Naive thymus-derived CD8-positive, alpha-beta T cell (primary cell): ENCODE data around the gene MDFIC. TPM values are rescaled to one million over a fixed set of nuclear protein-coding genes. Genes with fewer than 3 reads are reported as not detected.
"Not testable (repeated sequence)": the region's sequence is repeated elsewhere in the genome, so short reads cannot be mapped to it uniquely, and the experiment has no call there.

Source experiments
- ATAC-seq, 2 donors: fragments of 150-1000 bp; cut with Tn5 transposase in 1 of 2; sonication (Bioruptor Pico), chemical (Tn5 transposase) in 1 of 2; 1 replicate in 1 of 2; 2 replicates in 1 of 2; pipeline ENCODE4 v1.10.0; 2021; ENCODE audit warnings: mild to moderate bottlenecking in 2 of 2, moderate library complexity in 2 of 2
- POLR2A ChIA-PET: fragments of 350-600 bp; sonication (Branson Sonifier 250); formaldehyde crosslinking; loops from one replicate; lab custom pipeline; 2021; ENCODE audit warnings: antibody characterized with exemption; lab: Charles Lee
- DNase-seq, 10 donors: peaks; one replicate each; pipeline versions ENCODE4 v3.0.0 to v3.0.0-alpha.2; 2020 to 2022
- H3K27ac Mint-ChIP-seq, 10 donors: one replicate each; pipeline ENCODE4 v1.8.0; 2020 to 2022; ENCODE audit warnings: mild to moderate bottlenecking in 10 of 10, mixed read lengths in 10 of 10, moderate library complexity in 4 of 10, inconsistent platforms in 1 of 10
- H3K27me3 Mint-ChIP-seq, 5 donors: one replicate each; pipeline ENCODE4 v1.8.0; 2021 to 2022; ENCODE audit warnings: mixed read lengths in 5 of 5
- H3K36me3 Mint-ChIP-seq, 3 donors: one replicate each; pipeline ENCODE4 v1.8.0; 2020 to 2022; ENCODE audit warnings: mixed read lengths in 3 of 3, mild to moderate bottlenecking in 2 of 3, inconsistent platforms in 1 of 3
- H3K4me1 Mint-ChIP-seq, 4 donors: one replicate each; pipeline ENCODE4 v1.8.0; 2021 to 2022; ENCODE audit warnings: mixed read lengths in 4 of 4
- H3K4me3 Mint-ChIP-seq, 10 donors: one replicate each; pipeline ENCODE4 v1.8.0; 2020 to 2022; ENCODE audit warnings: mild to moderate bottlenecking in 10 of 10, mixed read lengths in 10 of 10, moderate library complexity in 6 of 10, inconsistent platforms in 1 of 10
- H3K9me3 Mint-ChIP-seq, 9 donors: one replicate each; pipeline ENCODE4 v1.8.0; 2020 to 2022; ENCODE audit warnings: mixed read lengths in 9 of 9, mild to moderate bottlenecking in 3 of 9, inconsistent platforms in 1 of 9, moderate library complexity in 1 of 9
- polyA plus RNA-seq, 3 donors: library from polyadenylated mRNA; unstranded; fragments of 300-500 nt; fragmentation: Illumina TruSeq; gene quantifications; one replicate each; pipeline ENCODE4 v1.2.3, GENCODE V29; 2021
- total RNA-seq, 8 experiments: library from RNA in 2 of 8; stranded (reverse) in 2 of 8; gene quantifications; one replicate each; pipeline ENCODE4 v1.2.3 and lab custom pipeline; 2021 to 2026

Gene MDFIC, protein sequence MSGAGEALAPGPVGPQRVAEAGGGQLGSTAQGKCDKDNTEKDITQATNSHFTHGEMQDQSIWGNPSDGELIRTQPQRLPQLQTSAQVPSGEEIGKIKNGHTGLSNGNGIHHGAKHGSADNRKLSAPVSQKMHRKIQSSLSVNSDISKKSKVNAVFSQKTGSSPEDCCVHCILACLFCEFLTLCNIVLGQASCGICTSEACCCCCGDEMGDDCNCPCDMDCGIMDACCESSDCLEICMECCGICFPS
- total RNA-seq (10 to 100 TPM; 22.1 to 27.8 TPM), polyA plus RNA-seq (10 to 100 TPM; 41.5 to 66.5 (median 56.6) TPM), total RNA-seq (lab: John Stamatoyannopoulos, UW) (27.1 to 123 (median 61.4) reads per million in 6 experiments)

DNA sequence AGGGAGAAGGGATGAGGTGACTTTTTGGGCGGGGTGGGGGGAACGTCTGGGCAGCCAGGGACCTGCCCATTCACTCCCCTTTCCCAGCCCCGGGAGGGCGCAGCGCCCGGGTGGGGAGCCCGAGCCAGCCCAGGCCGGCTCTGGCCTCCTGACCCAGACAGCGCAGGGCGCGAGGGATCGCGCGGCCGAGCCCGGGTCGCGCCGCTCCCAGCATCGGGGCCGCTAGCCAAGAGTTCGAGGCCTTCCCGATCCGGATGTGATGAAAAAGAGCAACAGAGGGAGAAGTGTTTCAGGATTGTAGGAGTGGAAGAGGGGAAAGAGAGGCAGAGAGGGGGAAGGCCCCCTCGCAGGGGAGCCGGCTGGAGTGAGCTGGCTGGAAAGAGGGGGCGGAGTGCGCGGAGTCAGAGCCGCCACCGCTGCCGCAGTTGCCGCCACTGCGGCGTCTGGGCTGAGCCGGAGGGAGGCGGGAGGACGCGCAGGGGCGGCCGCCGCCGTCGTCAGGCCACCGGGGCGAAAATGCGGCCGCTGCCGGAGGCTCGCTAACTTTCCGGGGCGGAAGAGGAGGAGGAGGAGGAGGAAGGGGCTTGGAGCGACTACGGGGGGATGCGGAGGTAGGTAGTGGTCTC, at the start of gene MDFIC:
Gene MDFIC (plus strand): TSS at position 69 of the 626 bp plus-strand sequence. CDS start 940 bp downstream, outside the sequence.
- no peaks in the 10 kb centered on the region for H3K36me3 Mint-ChIP-seq
- ATAC-seq (peak; percentile 59 to 72), DNase-seq (peak in 8 of 10 donors; percentile 7 to 56 (median 38))
- no peaks in the 10 kb centered on the region for H3K9me3 Mint-ChIP-seq
- H3K4me3 Mint-ChIP-seq, result peak within 1 kb of the TSS; percentile 88 to 97 (median 92)
- POLR2A ChIA-PET, result interaction anchor here (1.5 kb wide), 2 partner anchors 10 to 58 kb away, joined by 4 read pairs; no protein-coding TSS in a partner anchor
- no peaks in the 10 kb centered on the region for H3K27me3 Mint-ChIP-seq
- peaks cover 19 to 53% (median 44%) of the 10 kb centered on the region in 4 donors for H3K4me1 Mint-ChIP-seq
- H3K27ac Mint-ChIP-seq, result peak within 1 kb of the TSS; percentile 88 to 94 (median 92)

GRCh38 chr7:114874170-114874569, 47.7 kb upstream of the MDFIC start:
- Mint-ChIP-seq H3K27me3 (no peaks in the 10 kb centered on the region), H3K9me3 (peaks cover 0 to 5% (median 0%) of the 10 kb centered on the region in 9 donors), H3K4me3 (no peak overlapping the region), H3K4me1 (no peaks in the 10 kb centered on the region), H3K27ac (no peak overlapping the region), H3K36me3 (peaks cover 0 to under 1% (median 0%) of the 10 kb centered on the region in 3 donors)
- DNase-seq (no peak), ATAC-seq (no peak)
- POLR2A ChIA-PET, result no interaction called here

GRCh38 chr7:114875186-114875585, 46.7 kb upstream of the MDFIC start:
- Mint-ChIP-seq H3K4me1 (no peaks in the 10 kb centered on the region), H3K36me3 (peaks cover 0 to 10% (median 5%) of the 10 kb centered on the region in 3 donors), H3K4me3 (no peak overlapping the region), H3K27me3 (no peaks in the 10 kb centered on the region), H3K9me3 (peaks cover 0 to 10% (median 4%) of the 10 kb centered on the region in 9 donors), H3K27ac (no peak overlapping the region)
- POLR2A ChIA-PET, result no interaction called here
- DNase-seq, result no peak
- ATAC-seq, result no peak

GRCh38 chr7:114879554-114879953, 42.3 kb upstream of the MDFIC start:
- POLR2A ChIA-PET, result no interaction called here

DNA sequence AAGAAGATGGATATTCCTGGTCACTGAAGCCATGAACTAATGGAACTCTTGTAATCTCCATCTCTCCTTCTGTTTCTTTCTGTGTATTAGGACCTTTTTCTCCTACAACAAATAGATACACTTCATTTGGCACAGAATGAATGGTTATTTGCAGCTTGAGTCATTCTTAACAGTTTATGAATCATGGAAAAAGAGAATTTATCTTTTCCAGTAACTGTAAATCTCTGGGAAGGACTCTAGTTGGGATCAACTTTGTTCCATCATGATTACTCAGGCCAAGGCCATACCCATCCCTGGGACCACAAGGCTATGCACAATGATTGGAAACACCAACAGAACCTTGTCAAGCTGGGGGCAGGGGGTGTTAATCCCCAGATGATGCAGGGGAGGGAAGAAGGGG, 36.1 kb upstream of the MDFIC start:
- H3K27me3 Mint-ChIP-seq, result no peaks in the 10 kb centered on the region
- DNase-seq (no peak), ATAC-seq (no peak)
- H3K36me3 Mint-ChIP-seq, result peaks cover 0 to 5% (median 0%) of the 10 kb centered on the region in 3 donors
- H3K4me3 Mint-ChIP-seq, result no peak overlapping the region
- POLR2A ChIA-PET, result no interaction called here
- H3K4me1 Mint-ChIP-seq, result peaks cover 0 to 10% (median 1%) of the 10 kb centered on the region in 4 donors
- H3K27ac Mint-ChIP-seq, result no peak overlapping the region
- H3K9me3 Mint-ChIP-seq, result peaks cover 0 to 10% (median 3%) of the 10 kb centered on the region in 9 donors

More at GRCh38 chr7:114879554-114879953, 42.3 kb upstream of the MDFIC start:
- Mint-ChIP-seq H3K4me3 (no peak overlapping the region), H3K9me3 (peaks cover 4 to 21% (median 14%) of the 10 kb centered on the region in 9 donors), H3K27me3 (no peaks in the 10 kb centered on the region), H3K36me3 (peaks cover 0 to 17% (median 15%) of the 10 kb centered on the region in 3 donors), H3K4me1 (no peaks in the 10 kb centered on the region), H3K27ac (no peak overlapping the region)
- ATAC-seq (no peak), DNase-seq (no peak)

GRCh38 chr7:114886241-114886640, 35.7 kb upstream of the MDFIC start:
- POLR2A ChIA-PET, result no interaction called here
- H3K4me3 Mint-ChIP-seq, result no peak overlapping the region
- H3K4me1 Mint-ChIP-seq, result peaks cover 0 to 10% (median 1%) of the 10 kb centered on the region in 4 donors
- peaks cover 0 to under 1% (median 0%) of the 10 kb centered on the region in 3 donors for H3K36me3 Mint-ChIP-seq
- DNase-seq, result no peak
- ATAC-seq, result no peak
- no peak overlapping the region for H3K27ac Mint-ChIP-seq
- H3K27me3 Mint-ChIP-seq, result no peaks in the 10 kb centered on the region
- peaks cover 0 to 6% (median 3%) of the 10 kb centered on the region in 9 donors for H3K9me3 Mint-ChIP-seq

DNA sequence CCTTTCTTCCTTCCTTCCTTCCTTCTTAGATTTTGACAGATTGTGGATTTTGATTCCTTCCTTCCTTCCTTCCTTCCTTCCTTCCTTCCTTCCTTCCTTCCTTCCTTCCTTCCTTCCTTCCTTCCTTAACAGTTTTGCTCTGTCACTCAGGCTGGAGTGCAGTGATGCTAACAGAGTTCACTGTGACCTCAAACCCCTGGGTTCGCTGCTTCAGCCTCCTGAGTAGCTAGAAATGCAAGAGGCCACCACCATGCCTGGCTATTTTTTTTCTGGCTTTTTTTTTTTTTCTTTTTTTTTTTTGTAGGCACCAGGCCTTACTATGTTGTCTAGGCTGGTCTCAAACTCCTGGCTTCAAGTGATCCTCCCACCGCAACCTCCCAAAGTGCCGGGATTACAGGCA, 32.8 kb upstream of the MDFIC start:
- POLR2A ChIA-PET, result interaction anchor here (0.6 to 0.7 kb wide), 2 partner anchors 31 to 927 kb away, joined by 3 read pairs; no protein-coding TSS in a partner anchor
- not testable (repeated sequence) for H3K4me1 Mint-ChIP-seq, H3K27me3 Mint-ChIP-seq, ATAC-seq, H3K9me3 Mint-ChIP-seq, H3K4me3 Mint-ChIP-seq, DNase-seq, H3K36me3 Mint-ChIP-seq
- peak overlapping the region in 2 of 10 donors; percentile 62 to 80 for H3K27ac Mint-ChIP-seq

GRCh38 chr7:114889646-114890285, 32.1 kb upstream of the MDFIC start:
- H3K27ac Mint-ChIP-seq, result peak overlapping the region in 2 of 10 donors; percentile 62 to 80
- ATAC-seq, result peak in 1 of 2 donors; percentile 81
- POLR2A ChIA-PET, result interaction anchor here (0.7 kb wide), 1 partner anchor 31 kb away, joined by 3 read pairs; no protein-coding TSS in a partner anchor

GRCh38 chr7:114890561-114890960, 31.3 kb upstream of the MDFIC start:
- POLR2A ChIA-PET, result no interaction called here
- Mint-ChIP-seq H3K27me3 (no peaks in the 10 kb centered on the region), H3K4me3 (no peak overlapping the region), H3K36me3 (no peaks in the 10 kb centered on the region), H3K9me3 (peaks cover 0 to 10% (median 0%) of the 10 kb centered on the region in 9 donors), H3K4me1 (peaks cover 0 to 10% (median 1%) of the 10 kb centered on the region in 4 donors), H3K27ac (no peak overlapping the region)
- ATAC-seq (no peak), DNase-seq (no peak)

More at GRCh38 chr7:114889646-114890285, 32.1 kb upstream of the MDFIC start:
- H3K9me3 Mint-ChIP-seq, result peaks cover 0 to 10% (median 0%) of the 10 kb centered on the region in 9 donors
- no peaks in the 10 kb centered on the region for H3K36me3 Mint-ChIP-seq
- H3K4me3 Mint-ChIP-seq, result no peak overlapping the region
- no peaks in the 10 kb centered on the region for H3K27me3 Mint-ChIP-seq
- no peak for DNase-seq
- H3K4me1 Mint-ChIP-seq, result peaks cover 0 to 10% (median 1%) of the 10 kb centered on the region in 4 donors

DNA sequence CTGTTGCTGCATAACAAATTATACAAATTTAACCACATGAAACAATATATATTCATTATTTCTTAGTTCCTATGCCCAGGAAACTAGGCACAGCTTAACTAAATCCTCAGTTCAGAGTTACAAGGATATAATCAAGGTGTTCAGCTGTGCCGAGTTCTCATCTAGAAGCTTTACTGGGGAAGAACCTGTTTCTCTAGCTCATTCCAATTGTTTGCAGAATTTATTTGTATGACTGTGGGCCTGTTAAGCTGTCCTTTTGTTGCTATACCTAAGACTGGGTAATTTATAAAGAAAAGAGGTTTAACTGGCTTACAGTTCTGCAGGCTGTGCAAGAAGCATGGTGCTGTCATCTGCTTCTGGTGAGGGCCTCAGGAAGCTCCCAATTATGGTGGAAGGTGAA, 21.8 kb upstream of the MDFIC start:
- Mint-ChIP-seq H3K4me1 (no peaks in the 10 kb centered on the region), H3K27ac (no peak overlapping the region), H3K36me3 (no peaks in the 10 kb centered on the region), H3K27me3 (peaks cover 0 to 4% (median 0%) of the 10 kb centered on the region in 5 donors), H3K9me3 (no peaks in the 10 kb centered on the region), H3K4me3 (no peak overlapping the region)
- POLR2A ChIA-PET, result no interaction called here
- no peak for ATAC-seq
- no peak for DNase-seq

DNA sequence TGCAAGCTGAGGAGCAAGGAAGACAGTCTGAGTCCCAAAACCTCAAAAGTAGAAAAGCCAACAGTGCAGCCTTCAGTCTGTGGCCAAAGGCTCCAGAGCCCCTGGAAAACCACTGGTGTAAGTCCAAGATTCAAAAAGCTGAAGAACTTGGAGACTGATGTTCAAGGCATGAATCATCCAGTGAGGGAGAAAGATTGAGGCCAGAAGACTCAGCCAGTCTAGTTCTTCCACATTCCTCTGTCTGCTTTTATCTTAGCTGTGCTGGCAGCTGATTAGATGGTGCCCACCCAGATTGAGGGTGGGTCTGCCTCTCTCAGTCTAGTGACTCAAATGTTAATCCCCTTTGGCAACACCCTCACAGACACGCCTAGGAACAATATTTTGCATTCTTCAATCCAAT, 20.1 kb upstream of the MDFIC start:
- no peak for DNase-seq
- Mint-ChIP-seq H3K4me1 (no peaks in the 10 kb centered on the region), H3K27ac (no peak overlapping the region), H3K9me3 (no peaks in the 10 kb centered on the region), H3K36me3 (no peaks in the 10 kb centered on the region), H3K4me3 (no peak overlapping the region), H3K27me3 (peaks cover 0 to 4% (median 0%) of the 10 kb centered on the region in 5 donors)
- POLR2A ChIA-PET, result no interaction called here
- ATAC-seq, result no peak

DNA sequence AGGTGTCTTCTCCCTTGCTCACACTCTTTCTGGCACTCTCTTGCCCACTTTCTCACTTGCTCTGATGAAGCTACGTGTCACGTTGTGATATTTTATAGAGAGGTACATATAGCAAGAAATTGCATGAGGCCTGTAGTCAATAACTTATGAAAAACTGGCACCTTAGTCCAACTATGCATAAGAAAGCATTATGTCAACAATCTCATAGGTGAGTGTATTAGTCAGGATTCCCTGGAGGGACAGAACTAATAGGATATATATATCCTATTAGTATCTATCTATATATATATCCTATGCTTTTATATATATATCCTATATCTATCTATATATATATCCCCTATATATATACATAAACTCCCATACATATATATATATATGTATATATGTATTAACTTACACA, 18.8 kb upstream of the MDFIC start:
- Mint-ChIP-seq H3K36me3 (no peaks in the 10 kb centered on the region), H3K27ac (no peak overlapping the region), H3K9me3 (no peaks in the 10 kb centered on the region), H3K27me3 (peaks cover 0 to 4% (median 0%) of the 10 kb centered on the region in 5 donors), H3K4me1 (no peaks in the 10 kb centered on the region), H3K4me3 (no peak overlapping the region)
- no peak for DNase-seq
- no peak for ATAC-seq
- POLR2A ChIA-PET, result no interaction called here
